HCT116 (cell line): Measurements from ENCODE around the gene PRDM11. TPM values are rescaled to one million over a fixed set of nuclear protein-coding genes. Genes with fewer than 3 reads are reported as not detected.

Source experiments
- ATAC-seq: fragments of 200-7000 bp; cut with Tn5 transposase; 2 replicates; pipeline ENCODE4 v1.9.1; 2020; ENCODE audit warnings: mild to moderate bottlenecking, moderate library complexity
- BruUV-seq: library from RNA; stranded (reverse); fragments of 400-500 nt; replicated peaks from 2 replicates; lab custom pipeline; 2021; lab: Mats Ljungman, UMichigan
- CTCF ChIA-PET: fragments of 300-600 bp; sonication (Branson Sonifier 250); formaldehyde crosslinking; loops from one replicate; lab custom pipeline; 2021; ENCODE audit warnings: antibody characterized with exemption; lab: Charles Lee
- POLR2A ChIA-PET: fragments of 300-600, 350-600 bp; sonication (Branson Sonifier 250); formaldehyde crosslinking; loops from one replicate; lab custom pipeline; 2021; ENCODE audit warnings: antibody characterized with exemption; lab: Charles Lee
- RAD21 ChIA-PET, 2 experiments: fragments of 300-600 bp; sonication (Branson Sonifier 250); formaldehyde crosslinking; loops; one replicate each; lab custom pipeline; 2023; ENCODE audit warnings: low total read pairs in 2 of 2; ENCODE audit not compliant: uncharacterized antibody in 2 of 2, unreplicated experiment in 2 of 2, low non-redundant PET in 1 of 2; lab: Charles Lee
- DNase-seq: peaks from one replicate; pipeline ENCODE4 v3.0.0-alpha.2; 2010; ENCODE audit warnings: low read depth, low spot score
- H2AFZ ChIP-seq: fragments of 200-600 bp; shearing (Covaris generic), sonication (generic); 2 replicates; pipeline ENCODE4 v1.6.1; 2017; ENCODE audit warnings: low read depth, mixed run types, mixed read lengths, antibody characterized with exemption, low read length; ENCODE audit not compliant: poor library complexity, severe bottlenecking
- H3K27ac ChIP-seq: 2 replicates; pipeline ENCODE4 v1.5.1; 2012; ENCODE audit warnings: low read depth, low read length
- H3K27me3 ChIP-seq: fragments of 200-600 bp; sonication (generic); 2 replicates; pipeline ENCODE4 v1.6.1; 2016; ENCODE audit warnings: mixed run types, low read length, mixed read lengths; ENCODE audit not compliant: insufficient read depth
- H3K36me3 ChIP-seq, 2 experiments: fragments of 200-500 bp in 1 of 2; fragments of 200-600 bp in 1 of 2; sonication (Bioruptor generic) in 1 of 2; sonication (generic) in 1 of 2; 2 replicates each; pipeline versions ENCODE4 v1.5.1 to v1.6.1; 2014 to 2016; ENCODE audit warnings: low read length in 2 of 2, inconsistent platforms in 1 of 2, mixed read lengths in 1 of 2, mixed run types in 1 of 2; ENCODE audit not compliant: insufficient read depth in 2 of 2, control insufficient read depth in 1 of 2
- H3K4me1 ChIP-seq, 2 experiments: fragments of 200-600 bp in 1 of 2; sonication (generic) in 1 of 2; 2 replicates each; pipeline versions ENCODE4 v1.5.1 to v1.6.1; 2012 to 2017; ENCODE audit warnings: low read length in 2 of 2, inconsistent platforms in 1 of 2, mild to moderate bottlenecking in 1 of 2, mixed read lengths in 1 of 2, mixed run types in 1 of 2, moderate library complexity in 1 of 2; ENCODE audit not compliant: insufficient read depth in 2 of 2, control insufficient read depth in 1 of 2
- H3K4me2 ChIP-seq: fragments of 200-600 bp; sonication (generic); 2 replicates; pipeline ENCODE4 v1.6.1; 2017; ENCODE audit warnings: mixed run types, low read length, mixed read lengths
- H3K4me3 ChIP-seq, 2 experiments: fragments of 200-600 bp in 1 of 2; sonication (generic) in 1 of 2; replicated peaks in 1 of 2; 2 replicates each; pipeline ENCODE4 v1.5.1; 2011 to 2016; ENCODE audit warnings: low read length in 2 of 2, control low read depth in 1 of 2, low read depth in 1 of 2, mild to moderate bottlenecking in 1 of 2, mixed read lengths in 1 of 2, mixed run types in 1 of 2
- H3K79me2 ChIP-seq: fragments of 200-600 bp; sonication (generic); 2 replicates; pipeline ENCODE4 v1.6.1; 2017; ENCODE audit warnings: mild to moderate bottlenecking, mixed run types, low read length, moderate library complexity, mixed read lengths; ENCODE audit not compliant: insufficient read depth
- H3K9ac ChIP-seq: fragments of 200-600 bp; sonication (generic); 2 replicates; pipeline ENCODE4 v1.6.1; 2016; ENCODE audit warnings: low read length, mixed read lengths
- H3K9me2 ChIP-seq: fragments of 200-600 bp; sonication (generic), shearing (Covaris generic); 2 replicates; pipeline ENCODE4 v1.6.1; 2017; ENCODE audit warnings: mixed run types, mild to moderate bottlenecking, moderate library complexity; ENCODE audit not compliant: insufficient read depth
- H3K9me3 ChIP-seq, 2 experiments: fragments of 200-500 bp in 1 of 2; fragments of 200-600 bp in 1 of 2; sonication (Bioruptor generic) in 1 of 2; sonication (generic) in 1 of 2; 2 replicates each; pipeline ENCODE4 v1.6.1; 2014 to 2017; ENCODE audit warnings: low read length in 2 of 2, mixed read lengths in 2 of 2, inconsistent platforms in 1 of 2, low read depth in 1 of 2, mild to moderate bottlenecking in 1 of 2, mixed run types in 1 of 2, moderate library complexity in 1 of 2; ENCODE audit not compliant: control insufficient read depth in 1 of 2, insufficient read depth in 1 of 2
- H4K20me1 ChIP-seq: fragments of 200-600 bp; sonication (generic), shearing (Covaris generic); 2 replicates; pipeline ENCODE4 v1.6.1; 2017; ENCODE audit warnings: mixed run types, mild to moderate bottlenecking, moderate library complexity; ENCODE audit not compliant: insufficient read depth
- CBX3 ChIP-seq: IDR thresholded peaks from 2 replicates; pipeline ENCODE4 v1.6.1; 2012; ENCODE audit warnings: low read depth
- ELF1 ChIP-seq: IDR thresholded peaks from 2 replicates; pipeline ENCODE4 v1.6.1; 2012; ENCODE audit warnings: low read depth, borderline replicate concordance
- EZH2 ChIP-seq: fragments of 200-600 bp; sonication (generic); IDR thresholded peaks from 2 replicates; pipeline ENCODE4 v1.6.1; 2017; ENCODE audit warnings: antibody characterized with exemption, mixed run types
- EZH2phosphoT487 ChIP-seq: fragments of 200-600 bp; IDR thresholded peaks from 2 replicates; pipeline ENCODE4 v1.6.1; 2018; ENCODE audit warnings: antibody characterized with exemption, borderline replicate concordance
- JUND ChIP-seq: IDR thresholded peaks from 2 replicates; pipeline ENCODE4 v1.6.1; 2012
- POLR2A ChIP-seq: IDR thresholded peaks from 2 replicates; pipeline ENCODE4 v1.7.0; 2011; ENCODE audit warnings: borderline replicate concordance; ENCODE audit not compliant: insufficient read depth, insufficient read length; ENCODE audit errors: extremely low read depth
- POLR2AphosphoS5 ChIP-seq: IDR thresholded peaks from 2 replicates; pipeline ENCODE4 v1.6.1; 2011; ENCODE audit warnings: mild to moderate bottlenecking, low read depth, low read length, moderate library complexity
- RAD21 ChIP-seq: IDR thresholded peaks from 2 replicates; pipeline ENCODE4 v1.6.1; 2012; ENCODE audit warnings: low read depth, mild to moderate bottlenecking
- REST ChIP-seq: IDR thresholded peaks from 2 replicates; pipeline ENCODE4 v1.6.1; 2012; ENCODE audit warnings: low read depth
- TCF7L2 ChIP-seq: IDR thresholded peaks from 2 replicates; pipeline ENCODE4 v1.7.0; 2011; ENCODE audit warnings: borderline replicate concordance, inconsistent platforms; ENCODE audit not compliant: insufficient read depth, insufficient read length; ENCODE audit errors: extremely low read depth
- ZBTB33 ChIP-seq: IDR thresholded peaks from 2 replicates; pipeline ENCODE4 v1.6.1; 2011; ENCODE audit warnings: mild to moderate bottlenecking, low read length, moderate library complexity; ENCODE audit not compliant: insufficient replicate concordance; ENCODE audit errors: extremely low read depth
- ZFX ChIP-seq: fragments of 450-650 bp; IDR thresholded peaks from 2 replicates; pipeline ENCODE4 v1.6.1; 2017
- ZNF274 ChIP-seq: fragments of 200-500 bp; sonication (Bioruptor generic); IDR thresholded peaks from 2 replicates; pipeline ENCODE4 v1.6.1; 2014; ENCODE audit warnings: mild to moderate bottlenecking, low read depth, low read length, inconsistent platforms
- intact Hi-C: fragments of 100-400 bp; cut with micrococcal nuclease; formaldehyde crosslinking; loops from 2 replicates; pipeline ENCODE4 v1.10.0; 2022
- total RNA-seq: library from RNA; stranded (reverse); gene quantifications from one replicate; pipeline ENCODE4 v1.2.1, GENCODE V29; 2021; ENCODE audit not compliant: unreplicated experiment
- TF ChIP-seq, protein P1 (sequence below), 3 experiments: fragments of 200-600 bp in 1 of 3; sonication (generic) in 1 of 3; IDR thresholded peaks in 2 of 3; conservative IDR thresholded peaks in 1 of 3; 2 replicates each; pipeline ENCODE4 v1.5.1; 2012 to 2017; ENCODE audit warnings: low read depth in 2 of 3, low read length in 2 of 3, antibody characterized with exemption in 1 of 3, borderline replicate concordance in 1 of 3, control low read depth in 1 of 3, mild to moderate bottlenecking in 1 of 3, mixed read lengths in 1 of 3, mixed run types in 1 of 3, moderate library complexity in 1 of 3; ENCODE audit not compliant: insufficient read depth in 1 of 3

PRDM11 gene
- total RNA-seq, 1 experiment from 2014 or later: 9.3 TPM

- TF ChIP-seq ELF1: no peak
- TF ChIP-seq REST: no peak
- no peak for TF ChIP-seq ZNF274
- TF ChIP-seq POLR2AphosphoS5: no peak
- TF ChIP-seq CBX3: no peak
- no peak for TF ChIP-seq RAD21
- no peak for TF ChIP-seq TCF7L2
- TF ChIP-seq JUND: peak; percentile 37
Measured at GRCh38 chr11:45264839-45265515, 118.5 kb downstream of the PRDM11 start (continued).

DNA sequence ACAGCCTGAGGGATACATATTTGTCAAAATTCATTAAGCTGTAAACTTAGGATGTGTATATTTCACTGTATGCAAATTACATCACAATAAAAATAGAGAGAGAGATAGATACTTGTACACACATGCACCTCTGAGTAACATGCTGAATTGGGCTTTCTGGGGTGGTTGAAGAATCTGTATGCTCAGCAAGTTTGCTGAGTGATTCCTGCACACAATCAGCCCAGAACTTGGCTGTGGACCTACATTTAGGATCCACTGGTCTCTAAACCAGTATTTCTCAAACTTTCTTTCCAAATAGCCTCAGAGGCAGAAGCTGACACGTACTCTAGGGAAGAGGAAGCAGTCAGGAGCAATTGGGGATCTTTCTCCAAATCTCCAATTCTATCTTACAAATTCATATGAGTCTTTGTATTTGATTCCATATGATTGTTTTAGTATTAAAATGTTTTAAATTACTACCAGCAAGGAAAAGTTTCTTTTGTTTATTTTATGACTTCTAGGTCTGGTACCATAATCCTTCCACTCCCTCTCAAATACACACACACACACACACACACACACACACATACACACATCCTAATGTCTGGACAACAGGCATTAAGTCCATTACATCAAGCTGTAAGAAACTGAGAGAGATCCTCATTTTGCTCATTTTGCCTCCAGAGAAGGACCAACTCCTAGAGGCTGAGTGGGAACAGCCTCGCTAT lies 119.7 kb downstream of the PRDM11 start:
- TF ChIP-seq, protein P1, sequence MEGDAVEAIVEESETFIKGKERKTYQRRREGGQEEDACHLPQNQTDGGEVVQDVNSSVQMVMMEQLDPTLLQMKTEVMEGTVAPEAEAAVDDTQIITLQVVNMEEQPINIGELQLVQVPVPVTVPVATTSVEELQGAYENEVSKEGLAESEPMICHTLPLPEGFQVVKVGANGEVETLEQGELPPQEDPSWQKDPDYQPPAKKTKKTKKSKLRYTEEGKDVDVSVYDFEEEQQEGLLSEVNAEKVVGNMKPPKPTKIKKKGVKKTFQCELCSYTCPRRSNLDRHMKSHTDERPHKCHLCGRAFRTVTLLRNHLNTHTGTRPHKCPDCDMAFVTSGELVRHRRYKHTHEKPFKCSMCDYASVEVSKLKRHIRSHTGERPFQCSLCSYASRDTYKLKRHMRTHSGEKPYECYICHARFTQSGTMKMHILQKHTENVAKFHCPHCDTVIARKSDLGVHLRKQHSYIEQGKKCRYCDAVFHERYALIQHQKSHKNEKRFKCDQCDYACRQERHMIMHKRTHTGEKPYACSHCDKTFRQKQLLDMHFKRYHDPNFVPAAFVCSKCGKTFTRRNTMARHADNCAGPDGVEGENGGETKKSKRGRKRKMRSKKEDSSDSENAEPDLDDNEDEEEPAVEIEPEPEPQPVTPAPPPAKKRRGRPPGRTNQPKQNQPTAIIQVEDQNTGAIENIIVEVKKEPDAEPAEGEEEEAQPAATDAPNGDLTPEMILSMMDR (IDR thresholded peaks at IDR 0.05 in 2 of 3, conservative IDR thresholded peaks at IDR 0.05 in 1 of 3; ENCODE audit: borderline replicate concordance in 1 of 3, insufficient read depth in 1 of 3, low read depth in 2 of 3, low read length in 2 of 3): no peak
- TF ChIP-seq ZFX (no peak), EZH2phosphoT487 (no peak), RAD21 (no peak), TCF7L2 (no peak), POLR2AphosphoS5 (no peak), ZBTB33 (no peak), JUND (no peak), EZH2 (no peak), POLR2A (no peak)
- TF ChIP-seq, all 23 proteins: peak for 0
- Histone ChIP-seq H3K4me2 (no peak overlapping the region), H3K27me3 (no peaks in the 10 kb centered on the region), H2AFZ (no peak overlapping the region), H3K27ac (no peak overlapping the region), H4K20me1 (no peaks in the 10 kb centered on the region), H3K4me1 (peaks cover 8 to 33% of the 10 kb centered on the region in 2 experiments), H3K9me2 (no peaks in the 10 kb centered on the region), H3K4me3 (no peak overlapping the region), H3K79me2 (no peaks in the 10 kb centered on the region), H3K9me3 (no peaks in the 10 kb centered on the region), H3K9ac (no peak overlapping the region), H3K36me3 (no peaks in the 10 kb centered on the region)
- intact Hi-C loops: no loop called here
- ChIA-PET POLR2A (no interaction called here), RAD21 (no interaction called here), CTCF (interaction anchor here (0.6 to 1.2 kb wide), 4 partner anchors 14 to 26 kb away, joined by 3 to 6 read pairs (median 4); no protein-coding TSS in a partner anchor)
- no TSS peak for BruUV-seq
- ATAC-seq: no peak
- no peak for DNase-seq
